Liver (tissue), 9 donors: ENCODE data around the gene PDXK. TPM values are rescaled to one million over a fixed set of nuclear protein-coding genes. Genes with fewer than 3 reads are reported as not detected.

Experiments
- DNase-seq: peaks from one replicate; pipeline ENCODE4 v3.0.0-alpha.2; 2017; ENCODE audit warnings: low spot score
- H3K27ac ChIP-seq, 2 donors: one replicate each; pipeline ENCODE4 v1.7.0; 2013; ENCODE audit warnings: inconsistent platforms in 2 of 2, low read length in 2 of 2, control low read depth in 1 of 2, low read depth in 1 of 2, mild to moderate bottlenecking in 1 of 2
- H3K27me3 ChIP-seq, 4 donors: one replicate each; pipeline versions ENCODE4 v1.6.1 to v1.7.0; 2013; ENCODE audit warnings: low read length in 3 of 4, inconsistent platforms in 1 of 4, mild to moderate bottlenecking in 1 of 4, moderate library complexity in 1 of 4; ENCODE audit not compliant: control insufficient read depth in 4 of 4, insufficient read depth in 4 of 4
- H3K36me3 ChIP-seq, 4 donors: one replicate each; pipeline versions ENCODE4 v1.6.1 to v1.7.0; 2013; ENCODE audit warnings: low read length in 3 of 4, mild to moderate bottlenecking in 3 of 4, low read depth in 1 of 4, moderate library complexity in 1 of 4; ENCODE audit not compliant: control insufficient read depth in 4 of 4, insufficient read depth in 3 of 4
- H3K4me1 ChIP-seq, 4 donors: one replicate each; pipeline versions ENCODE4 v1.6.1 to v1.7.0; 2013; ENCODE audit warnings: low read length in 3 of 4, mild to moderate bottlenecking in 3 of 4, moderate library complexity in 1 of 4; ENCODE audit not compliant: control insufficient read depth in 4 of 4, insufficient read depth in 4 of 4
- H3K4me3 ChIP-seq, 3 donors: one replicate each; pipeline versions ENCODE4 v1.6.1 to v1.7.0; 2013; ENCODE audit warnings: low read length in 3 of 3, control low read depth in 1 of 3, low read depth in 1 of 3, mild to moderate bottlenecking in 1 of 3
- H3K9ac ChIP-seq, 2 donors: one replicate each; pipeline ENCODE4 v1.7.0; 2013; ENCODE audit warnings: low read length in 2 of 2, mild to moderate bottlenecking in 2 of 2, moderate library complexity in 2 of 2, control low read depth in 1 of 2, low read depth in 1 of 2
- H3K9me3 ChIP-seq, 4 donors: one replicate each; pipeline versions ENCODE4 v1.6.1 to v1.7.0; 2013; ENCODE audit warnings: low read length in 3 of 4; ENCODE audit not compliant: control insufficient read depth in 4 of 4
- CTCF ChIP-seq: fragments of 150-350 bp; IDR thresholded peaks from 2 replicates; pipeline ENCODE4 v1.5.1; 2017; ENCODE audit warnings: improper control_type of control experiment, low read depth, low read length; ENCODE audit not compliant: missing input control
- FOXA1 ChIP-seq: IDR thresholded peaks from 2 replicates; pipeline ENCODE4 v1.6.1; 2016; ENCODE audit warnings: antibody characterized with exemption
- FOXA2 ChIP-seq: IDR thresholded peaks from 2 replicates; pipeline ENCODE4 v1.6.1; 2016; ENCODE audit warnings: antibody characterized with exemption
- GABPA ChIP-seq, 2 donors: IDR thresholded peaks in 1 of 2; conservative IDR thresholded peaks in 1 of 2; 2 replicates each; pipeline ENCODE4 v1.6.1; 2016; ENCODE audit warnings: antibody characterized with exemption in 2 of 2, mild to moderate bottlenecking in 1 of 2, moderate library complexity in 1 of 2
- HNF4A ChIP-seq, 2 donors: conservative IDR thresholded peaks; 2 replicates each; pipeline ENCODE4 v1.6.1; 2016; ENCODE audit warnings: antibody characterized with exemption in 2 of 2, mild to moderate bottlenecking in 2 of 2
- JUND ChIP-seq, 2 donors: IDR thresholded peaks; 2 replicates each; pipeline ENCODE4 v1.6.1; 2016; ENCODE audit warnings: antibody characterized with exemption in 2 of 2
- MAX ChIP-seq: IDR thresholded peaks from 2 replicates; pipeline ENCODE4 v1.6.1; 2016; ENCODE audit warnings: antibody characterized with exemption
- NR2F2 ChIP-seq: IDR thresholded peaks from 2 replicates; pipeline ENCODE4 v1.6.1; 2016; ENCODE audit warnings: antibody characterized with exemption
- RAD21 ChIP-seq, 2 donors: IDR thresholded peaks; 2 replicates each; pipeline ENCODE4 v1.6.1; 2016; ENCODE audit warnings: antibody characterized with exemption in 2 of 2, mild to moderate bottlenecking in 2 of 2
- REST ChIP-seq: IDR thresholded peaks from 2 replicates; pipeline ENCODE4 v1.6.1; 2016; ENCODE audit warnings: antibody characterized with exemption, mild to moderate bottlenecking
- RXRA ChIP-seq, 2 donors: IDR thresholded peaks; 2 replicates each; pipeline ENCODE4 v1.6.1; 2017 to 2018; ENCODE audit warnings: antibody characterized with exemption in 2 of 2, mild to moderate bottlenecking in 1 of 2
- SP1 ChIP-seq: IDR thresholded peaks from 2 replicates; pipeline ENCODE4 v1.6.1; 2018; ENCODE audit warnings: antibody characterized with exemption, mild to moderate bottlenecking
- YY1 ChIP-seq: IDR thresholded peaks from 2 replicates; pipeline ENCODE4 v1.6.1; 2016; ENCODE audit warnings: antibody characterized with exemption, mild to moderate bottlenecking
- ZBTB33 ChIP-seq: IDR thresholded peaks from 2 replicates; pipeline ENCODE4 v1.6.1; 2016; ENCODE audit warnings: antibody characterized with exemption
- WGBS: extraction: QIAGEN DNeasy Blood & Tissue Kit; methylation state at CpG from one replicate; pipeline ENCODE4 v1.1.7; 2013; 5-methylcytosine and 5-hydroxymethylcytosine counted together
- polyA plus RNA-seq, 2 donors: library from polyadenylated mRNA; stranded (reverse) in 1 of 2; unstranded in 1 of 2; fragments of 200-250 nt in 1 of 2; fragments of >200 nt in 1 of 2; fragmentation: Nextera tagmentation in 1 of 2; extraction: Ambion mirVana in 1 of 2; gene quantifications; one replicate each; pipeline versions ENCODE4 v1.2.1 to v1.2.3, GENCODE V29; 2013 to 2015
- total RNA-seq, 2 donors: library from RNA; depleted of rRNA; stranded (reverse); fragments of >200 nt; gene quantifications; one replicate each; pipeline ENCODE4 v1.2.3, GENCODE V29; 2014
- TF ChIP-seq, protein P1 (sequence below): IDR thresholded peaks from 2 replicates; pipeline ENCODE4 v1.6.1; 2016; ENCODE audit warnings: antibody characterized with exemption
- donor health status: healthy.
- donor health status: healthy.
- donor health status: healthy.
- donor health status: healthy.
- donor health status: healthy.

PDXK gene
- total and polyA plus RNA-seq, 4 donors, result 20.5 to 104 (median 34.9) TPM

GRCh38 chr21:43806017-43806710 is 87.2 kb downstream of the PDXK start:
- no peak overlapping the region for H3K4me3 ChIP-seq
- TF ChIP-seq ZBTB33 (no peak), HNF4A (conservative IDR thresholded peaks at IDR 0.05) (no peak), JUND (IDR thresholded peaks at IDR 0.05) (no peak), CTCF (no peak), SP1 (no peak), FOXA2 (no peak), RAD21 (IDR thresholded peaks at IDR 0.05) (no peak), FOXA1 (no peak), GABPA (IDR thresholded peaks at IDR 0.05 in 1 of 2, conservative IDR thresholded peaks at IDR 0.05 in 1 of 2) (no peak), NR2F2 (no peak)
- WGBS, result 92% methylated on average over 21 of the region's 21 CpGs
- H3K27ac ChIP-seq, result no peak overlapping the region
- H3K36me3 ChIP-seq, result peaks cover 0 to 30% (median 8%) of the 10 kb centered on the region in 4 donors
- no peaks in the 10 kb centered on the region for H3K27me3 ChIP-seq
- DNase-seq, result no peak
- H3K4me1 ChIP-seq, result peaks cover 9 to 31% (median 22%) of the 10 kb centered on the region in 4 donors
- H3K9me3 ChIP-seq, result no peaks in the 10 kb centered on the region
- H3K9ac ChIP-seq, result no peak overlapping the region

GRCh38 chr21:43808367-43808766 is 89.4 kb downstream of the PDXK start:
- no peak overlapping the region for H3K4me3 ChIP-seq
- H3K9me3 ChIP-seq, result no peaks in the 10 kb centered on the region
- DNase-seq, result no peak
- no peaks in the 10 kb centered on the region for H3K27me3 ChIP-seq
- no peak overlapping the region for H3K9ac ChIP-seq
- peaks cover 12 to 47% (median 34%) of the 10 kb centered on the region in 4 donors for H3K4me1 ChIP-seq
- WGBS, result 89% methylated on average over 18 of the region's 18 CpGs
- peaks cover 0 to 8% (median under 1%) of the 10 kb centered on the region in 4 donors for H3K36me3 ChIP-seq
- no peak overlapping the region for H3K27ac ChIP-seq
- TF ChIP-seq, protein P1, sequence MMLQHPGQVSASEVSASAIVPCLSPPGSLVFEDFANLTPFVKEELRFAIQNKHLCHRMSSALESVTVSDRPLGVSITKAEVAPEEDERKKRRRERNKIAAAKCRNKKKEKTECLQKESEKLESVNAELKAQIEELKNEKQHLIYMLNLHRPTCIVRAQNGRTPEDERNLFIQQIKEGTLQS, result no peak
- TF ChIP-seq CTCF (no peak), NR2F2 (no peak), FOXA2 (no peak), MAX (no peak), YY1 (no peak), HNF4A (conservative IDR thresholded peaks at IDR 0.05) (no peak), REST (no peak), SP1 (no peak), RXRA (IDR thresholded peaks at IDR 0.05) (no peak)
